OCI-LY7 (cell line): ENCODE data around the gene ADCY5.

ENCODE experiments used
- EZH2phosphoT487 ChIP-seq: fragments of 200-600 bp; sonication (generic); IDR thresholded peaks from 2 replicates; pipeline ENCODE4 v1.6.1; 2018; ENCODE audit warnings: low read depth, borderline replicate concordance, mild to moderate bottlenecking, mixed run types, antibody characterized with exemption, low read length, moderate library complexity, mixed read lengths
- TF ChIP-seq, protein P1 (sequence below): fragments of 200-600 bp; sonication (generic); conservative IDR thresholded peaks from 2 replicates; pipeline ENCODE4 v1.5.1; 2014; ENCODE audit warnings: mild to moderate bottlenecking, antibody characterized with exemption, low read length, moderate library complexity, mixed read lengths

DNA sequence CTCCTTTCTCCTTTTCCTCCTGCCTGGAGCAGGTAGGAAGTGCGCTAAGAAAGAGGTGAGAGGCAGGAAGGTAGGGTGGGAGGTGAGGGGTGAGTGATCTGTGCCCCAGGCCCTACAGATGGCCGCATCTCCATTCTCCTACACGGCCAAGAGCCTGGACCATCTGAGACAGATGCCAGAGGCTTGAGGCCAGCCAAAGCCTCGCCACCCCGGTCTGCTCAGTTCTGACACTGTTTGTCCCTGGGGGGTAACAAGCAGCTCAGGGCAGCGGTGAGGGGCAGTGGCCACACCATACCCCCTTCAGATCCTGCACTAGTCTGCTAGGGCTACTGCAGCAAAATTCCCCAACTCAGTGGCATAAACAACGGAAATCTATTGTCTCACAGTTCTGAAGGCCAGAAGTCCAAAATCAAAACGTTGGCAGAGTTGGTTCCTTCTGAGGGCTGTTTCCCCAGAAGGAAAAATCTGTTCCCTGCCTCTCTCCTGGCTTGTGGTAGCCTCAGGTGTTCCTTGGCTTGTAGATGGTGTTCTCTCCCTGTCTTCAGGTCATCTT lies 28.4 kb downstream of the ADCY5 start:
- TF ChIP-seq, protein P1, sequence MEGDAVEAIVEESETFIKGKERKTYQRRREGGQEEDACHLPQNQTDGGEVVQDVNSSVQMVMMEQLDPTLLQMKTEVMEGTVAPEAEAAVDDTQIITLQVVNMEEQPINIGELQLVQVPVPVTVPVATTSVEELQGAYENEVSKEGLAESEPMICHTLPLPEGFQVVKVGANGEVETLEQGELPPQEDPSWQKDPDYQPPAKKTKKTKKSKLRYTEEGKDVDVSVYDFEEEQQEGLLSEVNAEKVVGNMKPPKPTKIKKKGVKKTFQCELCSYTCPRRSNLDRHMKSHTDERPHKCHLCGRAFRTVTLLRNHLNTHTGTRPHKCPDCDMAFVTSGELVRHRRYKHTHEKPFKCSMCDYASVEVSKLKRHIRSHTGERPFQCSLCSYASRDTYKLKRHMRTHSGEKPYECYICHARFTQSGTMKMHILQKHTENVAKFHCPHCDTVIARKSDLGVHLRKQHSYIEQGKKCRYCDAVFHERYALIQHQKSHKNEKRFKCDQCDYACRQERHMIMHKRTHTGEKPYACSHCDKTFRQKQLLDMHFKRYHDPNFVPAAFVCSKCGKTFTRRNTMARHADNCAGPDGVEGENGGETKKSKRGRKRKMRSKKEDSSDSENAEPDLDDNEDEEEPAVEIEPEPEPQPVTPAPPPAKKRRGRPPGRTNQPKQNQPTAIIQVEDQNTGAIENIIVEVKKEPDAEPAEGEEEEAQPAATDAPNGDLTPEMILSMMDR, result no peak
- no peak for TF ChIP-seq EZH2phosphoT487
